GM23248 (cell line): ENCODE data around the gene TTC28.

Source experiments
- EZH2 ChIP-seq: fragments of 200-600 bp; sonication (generic); IDR thresholded peaks from 2 replicates; pipeline ENCODE4 v1.6.1; 2018; ENCODE audit warnings: antibody characterized with exemption, mild to moderate bottlenecking; ENCODE audit not compliant: insufficient read depth, poor library complexity, severe bottlenecking
- EZH2phosphoT487 ChIP-seq: fragments of 200-600 bp; sonication (generic); IDR thresholded peaks from 2 replicates; pipeline ENCODE4 v1.6.1; 2018; ENCODE audit warnings: antibody characterized with exemption, moderate library complexity, mild to moderate bottlenecking, low read depth; ENCODE audit not compliant: insufficient read depth

- TF ChIP-seq EZH2phosphoT487: no peak
- TF ChIP-seq EZH2: no peak
Measured at GRCh38 chr22:28425211-28425610, 254.4 kb downstream of the TTC28 start.
